ENCODE results near the gene LYRM2. TPM values are rescaled to one million over a fixed set of nuclear protein-coding genes. Genes with fewer than 3 reads are reported as not detected.

The LYRM2 gene
- total RNA-seq, 1 donor from 2014 or later, result 41.9 TPM

GRCh38 chr6:89605861-89606260 lies 32.7 kb downstream of the LYRM2 start:
- POLR2A ChIA-PET, result interaction anchor here (0.6 kb wide), 1 partner anchor 209 kb away, joined by 3 read pairs; no protein-coding TSS in a partner anchor
- intact Hi-C loops (cut with micrococcal nuclease), result no loop called here
- TF ChIP-seq CTCF (IDR thresholded peaks at IDR 0.05), result no peak
- no peaks in the 10 kb centered on the region for H3K4me1 Mint-ChIP-seq
- CTCF ChIA-PET, result no interaction called here
- no peaks in the 10 kb centered on the region for H3K9me3 Mint-ChIP-seq
- no peak overlapping the region for H3K4me3 Mint-ChIP-seq
- DNase-seq (no peak), ATAC-seq (ENCODE audit: low read depth) (no peak)
- no peaks in the 10 kb centered on the region for H3K27me3 Mint-ChIP-seq
- H3K36me3 Mint-ChIP-seq (ENCODE audit: low read depth), result no peaks in the 10 kb centered on the region
- no peak overlapping the region for H3K27ac Mint-ChIP-seq

GRCh38 chr6:89604653-89605052 lies 33.9 kb downstream of the LYRM2 start:
- intact Hi-C loops (cut with micrococcal nuclease), result no loop called here
- H3K27ac Mint-ChIP-seq, result no peak overlapping the region
- no peaks in the 10 kb centered on the region for H3K9me3 Mint-ChIP-seq
- no peak for TF ChIP-seq CTCF (IDR thresholded peaks at IDR 0.05)
- ATAC-seq (ENCODE audit: low read depth) (no peak), DNase-seq (no peak)
- no peak overlapping the region for H3K4me3 Mint-ChIP-seq
- H3K36me3 Mint-ChIP-seq (ENCODE audit: low read depth), result no peaks in the 10 kb centered on the region
- ChIA-PET POLR2A (no interaction called here), CTCF (interaction anchor here (1.1 kb wide), 1 partner anchor 233 kb away, joined by 3 read pairs; no protein-coding TSS in a partner anchor)
- no peaks in the 10 kb centered on the region for H3K4me1 Mint-ChIP-seq
- no peaks in the 10 kb centered on the region for H3K27me3 Mint-ChIP-seq

- TF ChIP-seq CTCF (IDR thresholded peaks at IDR 0.05), result no peak
- ChIA-PET POLR2A (no interaction called here), CTCF (no interaction called here)
- no peak overlapping the region for H3K27ac Mint-ChIP-seq
- no peaks in the 10 kb centered on the region for H3K27me3 Mint-ChIP-seq
- DNase-seq, result no peak
- ATAC-seq (ENCODE audit: low read depth), result no peak
- peaks cover 3% of the 10 kb centered on the region for H3K9me3 Mint-ChIP-seq
- intact Hi-C loops (cut with micrococcal nuclease), result no loop called here
- H3K4me1 Mint-ChIP-seq, result peaks cover 11% of the 10 kb centered on the region
- H3K36me3 Mint-ChIP-seq (ENCODE audit: low read depth), result no peaks in the 10 kb centered on the region
- no peak overlapping the region for H3K4me3 Mint-ChIP-seq
These were observed 36.4 kb downstream of the LYRM2 start for GRCh38 chr6:89602166-89602565.

- Mint-ChIP-seq H3K4me1 (peaks cover 30% of the 10 kb centered on the region), H3K9me3 (peaks cover 5% of the 10 kb centered on the region), H3K27me3 (no peaks in the 10 kb centered on the region), H3K36me3 (ENCODE audit: low read depth) (no peaks in the 10 kb centered on the region), H3K27ac (no peak overlapping the region), H3K4me3 (no peak overlapping the region)
- ChIA-PET POLR2A (interaction anchor here (0.9 to 1.0 kb wide), 2 partner anchors 166 to 520 kb away, joined by 3 read pairs; no protein-coding TSS in a partner anchor), CTCF (no interaction called here)
- no peak for DNase-seq
- intact Hi-C loops (cut with micrococcal nuclease), result no loop called here
- ATAC-seq (ENCODE audit: low read depth), result no peak
- no peak for TF ChIP-seq CTCF (IDR thresholded peaks at IDR 0.05)
These were observed 38.8 kb downstream of the LYRM2 start for GRCh38 chr6:89599727-89600126.

- peaks cover 30% of the 10 kb centered on the region for H3K4me1 Mint-ChIP-seq
- H3K36me3 Mint-ChIP-seq (ENCODE audit: low read depth), result no peaks in the 10 kb centered on the region
- intact Hi-C loops (cut with micrococcal nuclease), result loop anchor here (2.0 kb wide), 2 partner anchors 41 to 247 kb away; partner anchors contain the start of gene LYRM2
- ChIA-PET POLR2A (interaction anchor here (1.8 kb wide), 1 partner anchor 40 kb away, joined by 7 read pairs; the partner anchor contains the start of gene LYRM2), CTCF (interaction anchor here (0.9 kb wide), 1 partner anchor 12 kb away, joined by 4 read pairs; no protein-coding TSS in a partner anchor)
- no peak for TF ChIP-seq CTCF (IDR thresholded peaks at IDR 0.05)
- ATAC-seq (ENCODE audit: low read depth) (no peak), DNase-seq (no peak)
- no peak overlapping the region for H3K4me3 Mint-ChIP-seq
- no peaks in the 10 kb centered on the region for H3K27me3 Mint-ChIP-seq
- peaks cover 5% of the 10 kb centered on the region for H3K9me3 Mint-ChIP-seq
- no peak overlapping the region for H3K27ac Mint-ChIP-seq
These were observed 40.6 kb downstream of the LYRM2 start for GRCh38 chr6:89597988-89598387.
